Heart left ventricle (tissue), 16 donors: ENCODE results near the gene RBAK. TPM values are rescaled to one million over a fixed set of nuclear protein-coding genes. Genes with fewer than 3 reads are reported as not detected.
"Not testable (repeated sequence)": the region's sequence is repeated elsewhere in the genome, so short reads cannot be mapped to it uniquely, and the experiment has no call there.

Source experiments
- ATAC-seq, 4 donors: fragments of 200-7000 bp; cut with Tn5 transposase; one replicate each; pipeline ENCODE4 v1.9.1; 2020 to 2022; ENCODE audit warnings: moderate library complexity in 4 of 4, mild to moderate bottlenecking in 3 of 4, moderate number of reproducible peaks in 1 of 4
- DNase-seq, 5 donors: peaks; one replicate each; pipeline ENCODE4 v3.0.0-alpha.2; 2020
- H3K27ac ChIP-seq, 12 donors: fragments of 200-600 bp; sonication (generic) in 4 of 12; one replicate each; pipeline versions ENCODE4 v1.5.0 to v1.8.0; 2016 to 2022; ENCODE audit warnings: mild to moderate bottlenecking in 2 of 12
- H3K27me3 ChIP-seq, 9 donors: fragments of 200-600 bp; sonication (generic) in 2 of 9; one replicate each; pipeline versions ENCODE4 v1.5.1 to v1.8.0; 2016 to 2022; ENCODE audit warnings: mild to moderate bottlenecking in 3 of 9
- H3K36me3 ChIP-seq, 9 donors: fragments of 200-600 bp; sonication (generic) in 2 of 9; one replicate each; pipeline versions ENCODE4 v1.5.0 to v1.8.0; 2018 to 2022; ENCODE audit warnings: mild to moderate bottlenecking in 2 of 9
- H3K4me1 ChIP-seq, 12 donors: fragments of 200-600 bp; sonication (generic) in 4 of 12; one replicate each; pipeline versions ENCODE4 v1.5.0 to v1.8.0; 2016 to 2022; ENCODE audit warnings: mild to moderate bottlenecking in 3 of 12
- H3K4me3 ChIP-seq, 12 donors: fragments of 200-600 bp; sonication (generic) in 4 of 12; one replicate each; pipeline versions ENCODE4 v1.5.0 to v1.8.0; 2017 to 2022; ENCODE audit warnings: mild to moderate bottlenecking in 9 of 12, moderate library complexity in 4 of 12
- H3K9me3 ChIP-seq, 12 donors: fragments of 200-600 bp; sonication (generic) in 4 of 12; one replicate each; pipeline versions ENCODE4 v1.5.0 to v1.8.0; 2016 to 2022; ENCODE audit warnings: mild to moderate bottlenecking in 1 of 12
- POLR2A ChIP-seq, 2 donors: fragments of 450-650 bp; IDR thresholded peaks; one replicate each; pipeline ENCODE4 v1.6.1; 2017; ENCODE audit warnings: antibody characterized with exemption in 2 of 2, mild to moderate bottlenecking in 2 of 2, moderate library complexity in 2 of 2
- WGBS, 4 donors: extraction: QIAGEN DNeasy Blood & Tissue Kit in 2 of 4; methylation state at CpG; one replicate each; pipeline versions ENCODE4 v1.1.5 to v1.1.7; 2013 to 2018; 5-methylcytosine and 5-hydroxymethylcytosine counted together
- intact Hi-C, 10 donors: fragments of 100-400 bp; cut with DNase I; formaldehyde crosslinking; loops; one replicate each; pipeline versions ENCODE4 v1.11.1 to v1.14.2; 2022
- polyA plus RNA-seq, 2 donors: library from polyadenylated mRNA; stranded (reverse); fragments of 200-250 nt; gene quantifications; one replicate each; pipeline ENCODE4 v1.2.3, GENCODE V29; 2013
- total RNA-seq, 9 donors: library from RNA; depleted of rRNA in 2 of 9; stranded (reverse); fragments of >200 nt in 2 of 9; fragmentation: NEBNext Ultra II Directional in 3 of 9; extraction: Animal tissue kit (Norgen Biotek cat#: 25700) in 3 of 9; gene quantifications; one replicate each; pipeline versions ENCODE4 v1.1.0 to v1.2.4, GENCODE V29; 2016 to 2023
- TF ChIP-seq, protein P1 (sequence below), 12 donors: fragments of 200-600 bp; sonication (generic) in 4 of 12; IDR thresholded peaks; one replicate each; pipeline versions ENCODE4 v1.5.0 to v1.8.0; 2018 to 2022; ENCODE audit warnings: antibody characterized with exemption in 12 of 12, mild to moderate bottlenecking in 5 of 12
- donor health status: ischemic (EF 13 %, LVEDD 7.1; RV severe dilation, severe dysfunction).
- donor health status: healthy with polysubstance abuse.
- donor health status: DM: no; HTN: yes; CAD: no.
- donor health status: DM: no; HTN: no; CAD: no.
- donor health status: ischemic (EF 25% LVEDD 6.9; RV normal size, moderate dysfunction).
- donor health status: ischemic (EF 25% LVEDD 5.7; RV mildly dilated, moderate dysfunction).
- donor health status: healthy.
- donor health status: DM: yes; HTN: yes; CAD: no.
- donor health status: ischemic (EF 35%, LVEDD 5.7; RV mildly dilated, moderate dysfunction).
- donor health status: nonischemic (EF 11% LVEDD 7.7; RV severe dilation, severe dysfunction).
- donor health status: DM: yes; HTN: yes; CAD: no.
- donor health status: PGD.
- donor health status: ischemic (EF 29% LVEDD 5.4; RV normal size, mild dysfunction).
- donor health status: nonischemic (EF 23%, LVEDD 6.1; RV moderate dilation, normal function).

RBAK gene
- total and polyA plus RNA-seq, 11 donors, result 4.2 to 10.6 (median 8.1) TPM

DNA sequence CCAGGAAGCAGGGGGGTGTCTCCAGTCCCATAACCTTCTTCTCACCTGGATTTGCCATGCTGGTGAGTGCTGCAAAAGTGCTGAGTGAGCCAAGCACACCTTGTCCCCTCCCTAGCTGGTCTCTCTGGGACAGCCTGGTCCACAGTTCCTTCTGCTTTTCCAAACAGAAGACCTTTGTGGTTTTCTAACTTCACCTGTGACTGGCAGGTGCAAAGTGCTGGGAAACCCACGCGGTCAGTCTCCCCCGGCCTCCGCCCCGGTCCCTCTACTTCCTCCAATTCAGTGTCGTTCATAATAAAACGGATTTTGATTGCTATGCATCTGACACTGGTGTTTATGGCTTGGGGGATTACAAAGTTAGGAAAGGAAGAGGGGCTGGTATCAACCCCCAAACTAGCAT lies 37.1 kb downstream of the RBAK start:
- H3K27me3 ChIP-seq, result peaks cover 0 to 26% (median 6%) of the 10 kb centered on the region in 9 donors
- no peak for TF ChIP-seq POLR2A (IDR thresholded peaks at IDR 0.05)
- TF ChIP-seq, protein P1, sequence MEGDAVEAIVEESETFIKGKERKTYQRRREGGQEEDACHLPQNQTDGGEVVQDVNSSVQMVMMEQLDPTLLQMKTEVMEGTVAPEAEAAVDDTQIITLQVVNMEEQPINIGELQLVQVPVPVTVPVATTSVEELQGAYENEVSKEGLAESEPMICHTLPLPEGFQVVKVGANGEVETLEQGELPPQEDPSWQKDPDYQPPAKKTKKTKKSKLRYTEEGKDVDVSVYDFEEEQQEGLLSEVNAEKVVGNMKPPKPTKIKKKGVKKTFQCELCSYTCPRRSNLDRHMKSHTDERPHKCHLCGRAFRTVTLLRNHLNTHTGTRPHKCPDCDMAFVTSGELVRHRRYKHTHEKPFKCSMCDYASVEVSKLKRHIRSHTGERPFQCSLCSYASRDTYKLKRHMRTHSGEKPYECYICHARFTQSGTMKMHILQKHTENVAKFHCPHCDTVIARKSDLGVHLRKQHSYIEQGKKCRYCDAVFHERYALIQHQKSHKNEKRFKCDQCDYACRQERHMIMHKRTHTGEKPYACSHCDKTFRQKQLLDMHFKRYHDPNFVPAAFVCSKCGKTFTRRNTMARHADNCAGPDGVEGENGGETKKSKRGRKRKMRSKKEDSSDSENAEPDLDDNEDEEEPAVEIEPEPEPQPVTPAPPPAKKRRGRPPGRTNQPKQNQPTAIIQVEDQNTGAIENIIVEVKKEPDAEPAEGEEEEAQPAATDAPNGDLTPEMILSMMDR (IDR thresholded peaks at IDR 0.05), result no peak
- WGBS, 4 donors, result 56 to 64% (median 58%) methylated on average over 7 of the region's 7 CpGs
- no peak for DNase-seq
- intact Hi-C loops, result loop anchor here in 7 of 10 donors (2.0 to 10.0 kb wide), 8 partner anchors 108 to 478 kb away; partner anchors contain the start of gene RADIL (in 1 of the 7)
- no peaks in the 10 kb centered on the region for H3K36me3 ChIP-seq
- no peaks in the 10 kb centered on the region for H3K9me3 ChIP-seq
- no peak for ATAC-seq
- no peak overlapping the region for H3K27ac ChIP-seq
- H3K4me3 ChIP-seq, result no peak overlapping the region
- H3K4me1 ChIP-seq, result peaks cover 0 to 5% (median 0%) of the 10 kb centered on the region in 12 donors

- no peaks in the 10 kb centered on the region for H3K36me3 ChIP-seq
- no peak for ATAC-seq
- no peak for DNase-seq
- TF ChIP-seq POLR2A (IDR thresholded peaks at IDR 0.05), result no peak
- TF ChIP-seq, protein P1 (IDR thresholded peaks at IDR 0.05), result no peak
- 84 to 86% (median 85%) methylated on average over 9 to 24 of the region's 24 CpGs for WGBS, 4 donors
- no peak overlapping the region for H3K4me3 ChIP-seq
- intact Hi-C loops, result loop anchor here in 7 of 10 donors (2.0 to 10.0 kb wide), 8 partner anchors 109 to 479 kb away; partner anchors contain the start of gene RADIL (in 1 of the 7)
- H3K27ac ChIP-seq, result no peak overlapping the region
- no peaks in the 10 kb centered on the region for H3K9me3 ChIP-seq
- peaks cover 0 to 31% (median 6%) of the 10 kb centered on the region in 9 donors for H3K27me3 ChIP-seq
- peaks cover 0 to 5% (median 0%) of the 10 kb centered on the region in 12 donors for H3K4me1 ChIP-seq
Observed at GRCh38 chr7:5083311-5083711, 37.7 kb downstream of the RBAK start.

DNA sequence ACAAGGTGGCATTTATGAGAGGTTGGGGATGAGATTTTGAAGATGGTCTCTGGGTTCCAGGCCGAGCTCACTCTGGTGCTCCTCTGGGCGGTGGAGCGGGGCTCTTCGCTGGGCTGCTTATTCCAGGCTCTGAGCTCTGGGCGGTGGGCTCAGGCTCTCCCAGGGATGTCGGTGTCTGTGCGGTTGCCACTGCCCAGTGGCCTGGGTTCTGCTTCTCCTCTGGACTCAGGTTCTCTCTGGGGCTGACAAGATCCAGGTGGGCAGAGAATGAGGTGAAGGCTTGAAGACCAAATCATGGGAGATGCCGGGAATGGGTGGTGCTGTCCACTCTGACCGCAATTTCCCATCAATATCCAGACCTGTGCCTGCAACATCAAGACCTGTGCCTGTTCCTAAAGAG lies 40.6 kb downstream of the RBAK start:
- Histone ChIP-seq H3K36me3 (no peaks in the 10 kb centered on the region), H3K4me3 (no peak overlapping the region), H3K27me3 (peaks cover 0 to 33% (median 6%) of the 10 kb centered on the region in 9 donors), H3K27ac (no peak overlapping the region), H3K4me1 (peaks cover 0 to 5% (median 0%) of the 10 kb centered on the region in 12 donors), H3K9me3 (no peaks in the 10 kb centered on the region)
- intact Hi-C loops, result loop anchor here in 8 of 10 donors (5.0 to 10.0 kb wide), 8 partner anchors 111 to 481 kb away; partner anchors contain the start of gene RADIL (in 1 of the 8)
- TF ChIP-seq, protein P1 (IDR thresholded peaks at IDR 0.05), result no peak
- TF ChIP-seq POLR2A (IDR thresholded peaks at IDR 0.05), result no peak
- DNase-seq (no peak), ATAC-seq (no peak)
- WGBS, 4 donors, result 76 to 82% (median 76%) methylated on average over 7 to 9 of the region's 9 CpGs

- ATAC-seq, result peak in 1 of 4 donors; percentile 27
- not testable (repeated sequence) for H3K27ac ChIP-seq, H3K4me3 ChIP-seq, H3K4me1 ChIP-seq, H3K36me3 ChIP-seq, DNase-seq, H3K9me3 ChIP-seq
- intact Hi-C loops, result loop anchor here in 8 of 10 donors (2.0 to 10.0 kb wide), 9 partner anchors 114 to 484 kb away; partner anchors contain the start of gene RADIL (in 1 of the 8)
- peaks cover 0 to 33% (median 6%) of the 10 kb centered on the region in 9 donors for H3K27me3 ChIP-seq
- 55 to 67% (median 64%) methylated on average over 11 to 12 of the region's 12 CpGs for WGBS, 4 donors
Observed at GRCh38 chr7:5088228-5088833, 42.7 kb downstream of the RBAK start.
